ENCODE results near the gene SPRR2G.
"Not testable (repeated sequence)": the region's sequence is repeated elsewhere in the genome, so short reads cannot be mapped to it uniquely, and the experiment has no call there.

Gene SPRR2G

DNA sequence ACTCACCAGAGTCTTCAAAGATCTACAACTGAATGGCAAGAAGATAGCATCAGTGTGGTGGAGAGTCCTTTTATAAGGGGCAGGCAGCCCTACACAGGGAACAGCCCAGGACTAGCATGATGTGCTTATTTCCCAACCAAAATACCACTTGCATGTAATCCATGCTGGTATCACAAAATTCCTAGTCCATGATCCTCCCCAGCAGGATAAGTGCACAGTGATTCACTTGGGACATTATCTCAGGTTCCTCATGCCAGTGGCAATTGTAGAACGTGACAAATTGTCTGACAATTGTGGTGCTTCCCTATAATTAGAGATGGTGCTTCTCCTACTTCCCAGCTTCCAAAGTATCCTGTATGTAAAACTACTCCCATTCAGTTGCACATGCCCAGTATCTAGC is at the start of gene SPRR2G:
SPRR2G (minus strand) TSS at position 45 of the 400 bp plus-strand sequence. CDS start 780 bp downstream, outside the sequence.
- TF ChIP-seq, protein P1, sequence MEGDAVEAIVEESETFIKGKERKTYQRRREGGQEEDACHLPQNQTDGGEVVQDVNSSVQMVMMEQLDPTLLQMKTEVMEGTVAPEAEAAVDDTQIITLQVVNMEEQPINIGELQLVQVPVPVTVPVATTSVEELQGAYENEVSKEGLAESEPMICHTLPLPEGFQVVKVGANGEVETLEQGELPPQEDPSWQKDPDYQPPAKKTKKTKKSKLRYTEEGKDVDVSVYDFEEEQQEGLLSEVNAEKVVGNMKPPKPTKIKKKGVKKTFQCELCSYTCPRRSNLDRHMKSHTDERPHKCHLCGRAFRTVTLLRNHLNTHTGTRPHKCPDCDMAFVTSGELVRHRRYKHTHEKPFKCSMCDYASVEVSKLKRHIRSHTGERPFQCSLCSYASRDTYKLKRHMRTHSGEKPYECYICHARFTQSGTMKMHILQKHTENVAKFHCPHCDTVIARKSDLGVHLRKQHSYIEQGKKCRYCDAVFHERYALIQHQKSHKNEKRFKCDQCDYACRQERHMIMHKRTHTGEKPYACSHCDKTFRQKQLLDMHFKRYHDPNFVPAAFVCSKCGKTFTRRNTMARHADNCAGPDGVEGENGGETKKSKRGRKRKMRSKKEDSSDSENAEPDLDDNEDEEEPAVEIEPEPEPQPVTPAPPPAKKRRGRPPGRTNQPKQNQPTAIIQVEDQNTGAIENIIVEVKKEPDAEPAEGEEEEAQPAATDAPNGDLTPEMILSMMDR (IDR thresholded peaks at IDR 0.05; ENCODE audit: insufficient read depth, low read depth, low read length, missing control alignments), result no peak
- no peak within 1 kb of the TSS for H3K4me3 ChIP-seq (ENCODE audit: low read depth, low read length)
- no peak for DNase-seq (ENCODE audit: low read depth)

DNA sequence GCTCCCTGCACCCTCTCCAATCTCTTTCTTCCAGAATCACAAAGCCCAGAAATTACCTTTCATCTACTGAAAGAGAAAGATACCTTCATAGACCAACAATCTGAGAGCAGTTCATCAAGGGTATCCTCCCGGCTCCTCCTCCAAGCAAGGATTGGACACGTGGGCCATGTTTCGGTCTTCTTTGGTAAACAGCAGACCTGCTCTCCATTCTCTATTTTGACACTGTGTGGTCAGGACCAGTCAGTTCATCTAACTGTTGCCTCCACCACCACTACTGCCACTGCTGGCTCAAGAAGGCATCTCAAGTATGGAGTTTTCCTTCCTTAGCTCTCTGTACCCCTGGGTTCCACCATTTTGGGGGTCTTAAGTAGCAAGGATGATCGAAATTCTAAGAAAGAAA is 44.5 kb upstream of the SPRR2G start:
- TF ChIP-seq, protein P1 (IDR thresholded peaks at IDR 0.05; ENCODE audit: insufficient read depth, low read depth, low read length, missing control alignments), result no peak
- no peak for DNase-seq (ENCODE audit: low read depth)
- no peak overlapping the region for H3K4me3 ChIP-seq (ENCODE audit: low read depth, low read length)

DNA sequence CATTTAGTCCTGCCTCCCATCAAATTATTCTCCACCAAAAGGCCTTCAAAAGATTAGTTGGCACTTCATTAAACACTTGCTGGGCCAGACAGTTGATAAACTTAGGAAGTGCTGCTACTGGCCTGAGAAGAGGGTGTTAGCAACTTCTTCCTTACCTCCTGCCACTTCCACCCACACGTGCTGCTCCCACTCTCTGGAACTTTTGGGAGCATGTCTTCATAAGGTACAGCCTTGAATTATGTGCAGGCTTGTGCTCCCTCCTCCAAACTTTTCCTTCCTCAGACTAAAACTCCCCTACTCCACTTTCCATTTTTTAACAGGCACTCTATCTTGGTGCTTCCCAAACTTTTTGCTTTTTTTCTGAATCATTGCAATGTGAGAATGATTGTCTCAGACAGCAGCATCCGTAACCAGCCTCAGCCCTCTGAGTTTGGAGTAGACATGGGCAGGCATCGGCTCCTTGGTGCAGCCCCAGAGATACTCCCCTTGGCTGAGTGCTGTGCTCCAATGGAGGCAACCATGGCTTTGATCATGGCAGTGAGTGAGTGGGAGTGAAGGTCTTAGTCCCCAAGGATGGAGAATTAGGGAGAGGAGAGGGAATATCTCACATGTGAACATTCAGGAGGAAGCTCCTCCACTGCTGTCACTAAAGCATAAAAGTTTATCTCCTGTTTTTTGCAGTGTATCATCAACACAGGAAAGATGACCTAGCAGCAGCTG is 43.8 kb upstream of the SPRR2G start:
- no peak overlapping the region for H3K4me3 ChIP-seq (ENCODE audit: low read depth, low read length)

DNA sequence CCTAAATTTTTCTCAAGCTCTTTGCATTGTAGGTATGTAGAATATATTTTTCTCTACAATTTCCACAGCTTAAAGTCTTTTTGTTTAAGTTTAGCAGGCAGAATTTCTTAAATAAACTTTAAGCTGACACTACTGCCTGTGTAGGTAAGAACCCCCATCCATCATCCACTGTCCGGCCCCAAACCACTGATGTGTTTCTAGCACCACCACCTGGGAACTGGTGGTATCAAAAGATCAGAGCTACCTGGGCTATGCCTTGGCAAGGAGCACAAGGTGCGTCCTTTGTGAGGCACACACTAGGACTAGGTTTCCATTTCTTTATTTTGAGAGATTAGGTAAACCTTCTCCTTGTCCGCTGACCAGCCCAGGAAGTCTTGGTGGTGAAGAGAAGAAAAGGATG is 42.0 kb upstream of the SPRR2G start:
- peak; percentile 39 for DNase-seq (ENCODE audit: low read depth)
- H3K4me3 ChIP-seq (ENCODE audit: low read depth, low read length), result no peak overlapping the region
- TF ChIP-seq, protein P1 (IDR thresholded peaks at IDR 0.05; ENCODE audit: insufficient read depth, low read depth, low read length, missing control alignments), result peak; percentile 43

More for the DNA sequence above, 43.8 kb upstream of the SPRR2G start:
- TF ChIP-seq, protein P1 (IDR thresholded peaks at IDR 0.05; ENCODE audit: insufficient read depth, low read depth, low read length, missing control alignments), result no peak
- no peak for DNase-seq (ENCODE audit: low read depth)

DNA sequence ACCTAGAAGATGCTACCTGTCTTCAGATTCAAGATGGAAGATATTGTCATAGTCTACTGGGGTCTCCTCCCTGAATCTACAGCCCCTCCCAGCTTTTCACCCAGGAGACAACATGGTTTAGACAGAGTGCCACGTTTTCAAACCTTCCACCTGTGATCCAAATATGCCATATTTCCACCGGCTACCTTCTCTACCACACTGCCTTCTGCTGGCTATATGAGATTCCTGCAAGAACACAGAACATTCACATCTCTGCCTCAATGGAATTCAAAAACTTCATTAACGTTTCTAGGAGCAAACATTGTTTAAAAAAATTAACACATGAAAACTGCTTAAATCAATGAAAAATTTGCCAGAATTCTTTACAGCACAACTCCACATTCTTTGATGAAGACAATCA is 39.7 kb upstream of the SPRR2G start:
- peak; percentile 16 for DNase-seq (ENCODE audit: low read depth)

DNA sequence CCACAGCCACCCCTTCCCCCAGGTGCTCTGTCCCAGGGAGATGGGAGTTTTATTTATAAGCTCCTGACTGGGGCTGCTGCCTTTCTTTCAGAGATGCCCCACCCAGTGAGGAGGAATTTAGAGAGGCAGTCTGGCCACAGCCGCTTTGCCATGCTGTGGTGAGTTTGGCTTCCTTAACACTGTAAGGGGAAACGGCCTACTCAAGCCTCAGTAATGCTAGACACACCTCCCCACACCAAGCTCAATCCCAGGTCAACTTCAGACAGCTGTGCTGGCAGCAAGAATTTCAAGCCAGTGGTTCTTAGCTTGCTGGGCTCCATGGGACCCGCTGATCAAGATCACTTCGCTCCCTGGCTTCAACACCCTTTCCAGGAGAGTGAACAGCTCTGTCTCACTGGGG is 37.6 kb upstream of the SPRR2G start:
- not testable (repeated sequence) for DNase-seq (ENCODE audit: low read depth); H3K4me3 ChIP-seq (ENCODE audit: low read depth, low read length)

More for the DNA sequence above, 39.7 kb upstream of the SPRR2G start:
- no peak overlapping the region for H3K4me3 ChIP-seq (ENCODE audit: low read depth, low read length)
- TF ChIP-seq, protein P1 (IDR thresholded peaks at IDR 0.05; ENCODE audit: insufficient read depth, low read depth, low read length, missing control alignments), result peak; percentile 43

DNA sequence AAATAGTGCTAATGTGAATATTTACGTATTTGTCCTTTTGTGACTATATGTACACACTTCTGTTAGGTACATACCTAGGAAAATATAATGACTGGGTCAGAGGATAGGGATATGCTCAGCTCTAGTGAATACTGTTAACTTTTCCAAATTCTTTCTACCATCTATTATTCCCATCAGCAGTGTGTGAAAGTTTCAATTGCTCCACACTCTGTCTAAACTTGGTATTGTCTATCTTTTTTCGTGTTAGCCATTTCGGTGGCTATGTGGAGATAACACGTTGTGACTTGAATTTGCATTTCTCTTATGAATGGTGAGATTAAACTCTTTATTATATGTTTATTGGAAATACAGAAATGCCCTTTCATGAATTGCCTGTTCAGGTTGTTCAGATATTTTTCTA is 29.9 kb upstream of the SPRR2G start:
- DNase-seq (ENCODE audit: low read depth), result no peak
- H3K4me3 ChIP-seq (ENCODE audit: low read depth, low read length), result no peak overlapping the region

More for the DNA sequence above, 29.9 kb upstream of the SPRR2G start:
- TF ChIP-seq, protein P1 (IDR thresholded peaks at IDR 0.05; ENCODE audit: insufficient read depth, low read depth, low read length, missing control alignments), result no peak

Data from GM12865 (cell line).